ENCODE measurements around the gene TMEM61. TPM values are rescaled to one million over a fixed set of nuclear protein-coding genes. Genes with fewer than 3 reads are reported as not detected.

TMEM61 gene
- total RNA-seq, 1 experiment from 2014 or later: not detected

DNA sequence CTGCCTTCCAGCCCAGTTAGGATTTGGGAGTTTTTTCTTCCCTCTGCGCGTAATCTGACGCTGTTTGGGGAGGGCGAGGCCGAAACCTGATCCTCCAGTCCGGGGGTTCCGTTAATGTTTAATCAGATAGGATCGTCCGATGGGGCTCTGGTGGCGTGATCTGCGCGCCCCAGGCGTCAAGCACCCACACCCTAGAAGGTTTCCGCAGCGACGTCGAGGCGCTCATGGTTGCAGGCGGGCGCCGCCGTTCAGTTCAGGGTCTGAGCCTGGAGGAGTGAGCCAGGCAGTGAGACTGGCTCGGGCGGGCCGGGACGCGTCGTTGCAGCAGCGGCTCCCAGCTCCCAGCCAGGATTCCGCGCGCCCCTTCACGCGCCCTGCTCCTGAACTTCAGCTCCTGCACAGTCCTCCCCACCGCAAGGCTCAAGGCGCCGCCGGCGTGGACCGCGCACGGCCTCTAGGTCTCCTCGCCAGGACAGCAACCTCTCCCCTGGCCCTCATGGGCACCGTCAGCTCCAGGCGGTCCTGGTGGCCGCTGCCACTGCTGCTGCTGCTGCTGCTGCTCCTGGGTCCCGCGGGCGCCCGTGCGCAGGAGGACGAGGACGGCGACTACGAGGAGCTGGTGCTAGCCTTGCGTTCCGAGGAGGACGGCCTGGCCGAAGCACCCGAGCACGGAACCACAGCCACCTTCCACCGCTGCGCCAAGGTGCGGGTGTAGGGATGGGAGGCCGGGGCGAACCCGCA lies 59.1 kb downstream of the TMEM61 start, which contains the start of gene PCSK9:
Gene PCSK9 (plus strand): TSS at position 207 of the 741 bp plus-strand sequence. CDS start 290 bp downstream, at position 497.
- no peak for DNase-seq (ENCODE audit: low read depth)

DNA sequence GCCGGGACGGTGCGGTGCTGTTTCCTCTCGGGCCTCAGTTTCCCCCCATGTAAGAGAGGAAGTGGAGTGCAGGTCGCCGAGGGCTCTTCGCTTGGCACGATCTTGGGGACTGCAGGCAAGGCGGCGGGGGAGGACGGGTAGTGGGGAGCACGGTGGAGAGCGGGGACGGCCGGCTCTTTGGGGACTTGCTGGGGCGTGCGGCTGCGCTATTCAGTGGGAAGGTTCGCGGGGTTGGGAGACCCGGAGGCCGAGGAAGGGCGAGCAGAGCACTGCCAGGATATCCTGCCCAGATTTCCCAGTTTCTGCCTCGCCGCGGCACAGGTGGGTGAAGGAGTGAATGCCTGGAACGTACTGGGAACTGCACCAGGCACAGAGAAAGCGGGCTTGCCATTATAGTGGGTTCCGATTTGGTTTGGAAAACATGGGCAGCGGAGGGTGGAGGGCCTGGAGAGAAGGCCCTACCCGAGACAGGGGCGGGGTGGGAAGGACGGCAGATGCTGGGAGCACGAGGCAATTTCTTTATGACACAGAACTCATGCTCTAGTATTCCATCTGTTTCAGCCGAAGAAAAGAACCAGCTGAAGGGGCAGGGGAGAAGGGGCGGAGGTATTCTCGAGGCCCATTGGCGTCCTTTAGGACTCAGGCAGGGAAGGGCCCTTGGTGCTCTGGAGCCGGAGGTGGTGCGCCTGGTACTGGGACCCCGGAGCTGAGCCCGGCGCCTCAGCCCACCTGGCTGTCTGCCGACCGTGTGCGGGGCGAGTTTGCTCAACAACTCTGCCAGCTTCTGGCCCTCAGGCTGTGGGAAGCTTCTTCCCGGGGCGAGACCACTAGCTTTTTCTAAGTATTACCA lies 59.9 kb downstream of the TMEM61 start:
- no peak for DNase-seq (ENCODE audit: low read depth)

DNA sequence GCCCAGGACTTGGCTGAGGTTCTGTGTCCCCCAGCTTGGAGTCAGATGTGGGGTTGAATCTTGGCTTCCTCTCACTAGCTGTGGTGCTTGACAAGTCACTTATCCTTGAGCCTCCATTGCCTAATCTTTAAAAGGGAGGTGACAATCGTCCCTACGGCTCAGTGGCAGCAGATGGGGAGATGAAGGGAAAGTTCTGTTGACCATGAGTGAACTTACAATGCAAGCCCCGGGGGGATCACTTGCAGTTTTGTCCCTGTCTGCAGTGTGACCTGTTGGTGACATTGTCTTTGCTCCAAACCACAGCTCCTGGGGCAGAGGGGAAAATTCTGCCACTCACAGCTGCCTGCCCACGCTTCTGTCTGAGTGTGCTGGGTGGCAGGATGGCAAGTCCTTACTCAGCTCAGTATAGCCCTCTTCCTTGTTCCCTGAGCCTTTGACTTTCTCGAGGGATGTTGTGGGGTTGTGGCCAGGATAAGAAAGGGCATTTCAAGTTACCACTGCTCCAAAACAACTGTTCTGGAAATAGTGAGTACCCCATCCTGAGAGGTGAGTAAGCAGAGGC lies 60.6 kb downstream of the TMEM61 start:
- no peak for DNase-seq (ENCODE audit: low read depth)

DNA sequence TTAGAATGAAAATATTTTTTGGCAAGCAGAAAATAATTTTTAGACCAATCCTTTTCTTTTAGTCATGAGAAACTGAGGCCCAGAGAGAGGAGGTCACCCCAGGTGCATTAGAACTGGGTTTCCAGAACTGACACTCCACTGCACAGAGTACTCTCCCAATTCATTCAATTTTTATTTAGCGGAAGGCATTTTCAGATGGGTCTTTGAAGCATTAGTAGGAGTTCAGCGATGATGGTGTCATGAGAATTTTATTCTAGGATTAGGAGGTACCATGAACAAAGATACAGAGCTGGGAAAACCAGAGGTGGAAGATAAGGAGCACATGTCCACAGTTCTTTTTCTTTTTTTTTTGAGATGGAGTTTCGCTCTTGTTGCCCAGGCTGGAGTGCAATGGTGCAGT lies 61.2 kb downstream of the TMEM61 start:
- DNase-seq (ENCODE audit: low read depth): no peak

Other genes starting within 250 kb of the TMEM61 start
- gene PARS2, start 216.1 kb upstream of the TMEM61 start, total RNA-seq (2014; rRNA removed; shearing (Covaris generic)): 6.3 and 6.4 TPM in 2 replicates
- not detected in 2 replicates for gene TTC22, start 179.3 kb upstream of the TMEM61 start, total RNA-seq (2014; rRNA removed; shearing (Covaris generic))
- gene DHCR24, start 93.4 kb upstream of the TMEM61 start, total RNA-seq (2014; rRNA removed; shearing (Covaris generic)): 63.0 and 67.8 TPM in 2 replicates
- not detected in 2 replicates for gene BSND, start 18.3 kb downstream of the TMEM61 start, total RNA-seq (2014; rRNA removed; shearing (Covaris generic))
- gene PCSK9, start 58.9 kb downstream of the TMEM61 start, total RNA-seq (2014; rRNA removed; shearing (Covaris generic)): under 0.01 TPM in 1 of 2 replicates, not detected in the other
- gene USP24, start 234.7 kb downstream of the TMEM61 start, total RNA-seq (2014; rRNA removed; shearing (Covaris generic)): 21.3 and 26.2 TPM in 2 replicates

Data from RPMI7951 (cell line).